Amygdala (tissue), 56 donors: ENCODE measurements around the gene SHC1.
A peak's percentile ranks its signal among the peaks of the same experiment; 100 is the strongest.
"Not testable (repeated sequence)": the region's sequence is repeated elsewhere in the genome, so short reads cannot be mapped to it uniquely, and the experiment has no call there.

Experiments
- DNase-seq, 56 donors: peaks; one replicate each; lab custom pipeline; 2025; lab: John Stamatoyannopoulos, UW

The SHC1 gene

GRCh38 chr1:154998201-154998780 lies 27.7 kb upstream of the SHC1 start:
- DNase-seq: no peak

DNA sequence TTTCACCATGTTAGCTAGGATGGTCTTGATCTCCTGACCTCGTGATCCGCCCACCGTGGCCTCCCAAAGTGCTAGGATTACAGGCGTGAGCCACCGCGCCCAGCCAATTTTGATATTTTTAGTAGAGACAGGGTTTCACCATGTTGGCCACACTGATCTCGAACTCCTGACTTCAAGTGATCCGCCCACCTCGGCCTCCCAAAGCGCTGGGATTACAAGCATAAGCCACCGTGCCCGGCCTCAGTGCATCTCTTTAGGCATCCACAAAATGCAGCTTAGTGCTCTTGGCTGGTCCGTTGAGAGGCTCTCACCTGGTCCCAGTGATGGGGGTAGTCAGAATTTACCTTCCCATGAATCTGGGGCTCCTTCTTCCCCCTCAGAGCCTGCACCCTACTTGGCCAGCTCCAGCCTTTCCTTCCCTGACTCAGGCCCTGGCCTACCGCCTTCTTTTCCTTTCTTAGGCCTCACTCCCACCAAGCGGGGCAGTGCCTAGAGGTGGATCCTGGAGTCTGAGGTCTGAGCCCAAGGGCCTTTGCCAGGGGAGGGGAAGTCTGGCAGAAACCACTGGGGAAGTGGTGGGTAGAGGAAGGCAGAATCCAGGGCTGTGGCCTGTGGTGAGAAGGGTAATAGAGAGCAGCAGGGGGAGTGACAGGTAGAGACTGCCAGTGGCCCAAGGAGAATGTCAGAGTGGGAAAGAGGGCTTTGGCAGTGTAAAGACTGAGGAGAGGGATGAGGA lies 26.6 kb upstream of the SHC1 start:
- no peak for DNase-seq

- peak in 7 of 56 donors; percentile 10 to 44 (median 22) for DNase-seq
These were observed 24.9 kb upstream of the SHC1 start for GRCh38 chr1:154995301-154995983.

DNA sequence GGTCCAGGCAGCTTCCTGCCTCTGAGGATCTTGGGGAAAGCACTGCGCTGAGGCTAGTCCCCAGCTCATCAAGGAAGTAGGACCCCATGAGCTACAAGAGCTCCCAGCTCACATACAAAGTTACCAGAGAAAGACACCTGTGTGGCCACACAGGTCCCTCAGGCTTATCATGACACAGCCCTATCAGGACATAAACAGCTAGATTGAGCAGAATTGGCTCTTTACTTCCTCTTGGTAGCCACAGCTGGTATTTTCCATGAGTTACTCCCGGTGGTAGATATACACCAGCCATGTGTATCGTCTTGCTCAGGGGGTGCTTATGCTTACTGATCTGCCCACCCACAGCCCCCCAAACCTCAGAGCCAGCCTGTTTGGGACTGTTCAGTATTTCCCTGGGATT lies 24.0 kb upstream of the SHC1 start:
- DNase-seq: no peak

DNA sequence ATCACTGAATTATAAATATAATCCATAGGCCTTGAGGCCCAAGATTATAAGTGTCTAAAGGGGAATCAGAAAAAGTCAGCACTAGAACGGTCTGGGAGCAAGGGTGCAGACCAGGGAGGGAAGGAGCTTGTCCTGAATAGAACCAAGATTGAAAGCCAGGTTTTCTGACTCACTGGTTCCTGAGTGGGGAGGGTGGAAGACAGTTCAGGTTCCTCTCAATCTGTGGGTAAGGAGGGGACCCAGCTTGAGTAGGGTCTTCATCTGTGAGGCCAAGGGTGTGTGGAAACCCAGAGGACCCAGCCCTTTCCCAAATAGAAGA lies 23.7 kb upstream of the SHC1 start:
- no peak for DNase-seq

- no peak for DNase-seq
These were observed 23.2 kb upstream of the SHC1 start, which contains the start of gene LENEP for GRCh38 chr1:154993572-154994268. TSS of gene LENEP (plus strand) at chr1:154993586. CDS start at chr1:154993608, 22 bp downstream.

DNA sequence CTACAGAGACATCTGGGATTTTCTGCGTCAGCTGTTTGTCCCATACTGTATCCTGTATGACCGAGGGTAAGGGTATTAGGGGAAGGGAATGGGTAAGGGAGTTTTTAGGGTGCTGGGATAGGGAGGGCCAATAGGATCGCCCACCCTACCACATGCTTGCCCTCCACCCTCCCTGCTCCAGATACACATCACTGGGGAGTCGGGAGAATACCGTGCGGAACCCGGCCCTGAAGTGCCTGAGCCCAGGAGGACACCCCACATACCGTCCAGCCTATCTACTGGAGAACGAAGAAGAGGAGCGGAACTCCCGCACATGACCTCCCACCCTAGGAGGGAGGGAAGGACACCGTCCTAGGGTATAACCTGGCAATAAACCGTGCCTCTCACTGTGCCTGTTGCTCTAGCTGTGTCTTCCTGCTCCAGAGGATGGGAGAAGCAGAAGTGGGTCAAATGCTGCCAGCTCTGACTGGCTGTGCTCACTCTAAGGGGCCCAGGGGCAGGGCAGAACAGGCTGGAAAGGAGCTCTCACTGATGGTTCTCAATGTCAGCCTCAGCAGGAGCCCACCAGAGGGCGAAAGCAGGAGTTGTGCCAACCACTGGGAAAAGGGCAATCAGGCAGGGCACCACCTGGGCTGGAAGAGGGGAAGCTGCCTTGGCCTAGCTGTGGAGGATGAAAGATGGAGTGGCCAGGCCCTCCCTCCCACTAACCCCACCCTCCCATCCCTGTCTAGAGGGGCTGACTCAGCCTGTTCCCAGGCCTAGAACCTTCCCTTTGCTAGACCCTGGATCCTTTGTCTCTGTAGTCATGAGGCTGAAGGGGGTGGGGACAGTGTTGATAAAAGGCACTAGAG lies 22.4 kb upstream of the SHC1 start:
- no peak for DNase-seq

- no peak for DNase-seq
These were observed 19.7 kb upstream of the SHC1 start for GRCh38 chr1:154990276-154990675.

DNA sequence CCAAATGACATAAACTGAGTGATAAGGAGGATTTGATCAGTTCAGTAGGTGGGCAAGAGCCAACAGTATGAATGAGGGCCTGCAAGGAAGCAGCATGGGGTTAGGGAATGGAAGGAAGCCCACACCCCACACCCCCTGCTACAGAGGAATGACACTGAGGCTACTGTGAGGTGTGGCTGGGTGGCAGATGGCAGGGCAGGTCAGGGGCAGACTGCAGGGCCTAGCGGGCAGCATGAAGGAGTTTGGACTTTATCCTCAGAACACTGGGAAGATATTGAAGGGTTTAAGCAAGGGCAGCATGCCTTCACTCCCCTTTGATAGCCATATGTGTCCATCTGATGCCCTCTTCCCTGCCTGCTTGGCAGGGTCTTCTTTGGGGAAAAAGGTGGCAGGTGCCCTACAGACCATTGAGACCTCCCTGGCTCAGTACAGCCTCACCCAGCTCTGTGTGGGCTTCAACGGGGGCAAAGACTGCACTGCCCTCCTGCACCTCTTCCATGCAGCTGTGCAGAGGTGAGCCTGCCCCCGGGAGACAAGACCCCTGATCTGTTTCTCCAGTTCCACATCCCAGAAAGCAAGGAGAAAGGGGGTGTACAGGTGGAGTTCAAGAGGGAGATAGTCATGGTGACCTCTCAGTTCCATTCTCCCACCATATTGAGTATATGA lies 18.8 kb upstream of the SHC1 start:
- no peak for DNase-seq

- no peak for DNase-seq
These were observed 17.8 kb upstream of the SHC1 start for GRCh38 chr1:154988058-154988954.

- no peak for DNase-seq
These were observed 16.8 kb upstream of the SHC1 start for GRCh38 chr1:154987326-154987725.

DNA sequence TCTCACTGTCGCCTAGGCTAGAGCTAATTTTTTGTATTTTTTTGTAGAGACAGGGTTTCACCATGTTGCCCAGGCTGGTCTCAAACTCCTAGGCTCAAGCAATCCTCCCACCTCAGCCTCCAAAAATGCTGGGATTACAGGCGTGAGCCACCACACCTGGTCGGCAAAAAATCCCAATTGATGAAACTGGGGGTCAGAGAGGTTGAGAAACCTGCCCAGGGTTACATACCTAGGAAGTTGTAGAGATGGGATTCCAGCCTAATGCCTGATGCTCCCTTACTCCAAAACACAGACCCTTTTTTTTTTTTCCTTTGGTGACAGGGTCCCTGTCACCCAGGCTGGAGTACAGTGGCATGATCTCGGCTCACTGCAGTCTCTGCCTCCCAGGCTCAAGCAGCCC lies 16.2 kb upstream of the SHC1 start:
- not testable (repeated sequence) for DNase-seq

GRCh38 chr1:154983776-154984466 lies 13.4 kb upstream of the SHC1 start:
- no peak for DNase-seq

- DNase-seq: peak; percentile 50 to 99 (median 94)
These were observed 12.5 kb upstream of the SHC1 start, which contains the start of gene FLAD1 for GRCh38 chr1:154982897-154983648. TSS of gene FLAD1 (plus strand) at chr1:154983344. CDS start at chr1:154983695, 351 bp downstream.

DNA sequence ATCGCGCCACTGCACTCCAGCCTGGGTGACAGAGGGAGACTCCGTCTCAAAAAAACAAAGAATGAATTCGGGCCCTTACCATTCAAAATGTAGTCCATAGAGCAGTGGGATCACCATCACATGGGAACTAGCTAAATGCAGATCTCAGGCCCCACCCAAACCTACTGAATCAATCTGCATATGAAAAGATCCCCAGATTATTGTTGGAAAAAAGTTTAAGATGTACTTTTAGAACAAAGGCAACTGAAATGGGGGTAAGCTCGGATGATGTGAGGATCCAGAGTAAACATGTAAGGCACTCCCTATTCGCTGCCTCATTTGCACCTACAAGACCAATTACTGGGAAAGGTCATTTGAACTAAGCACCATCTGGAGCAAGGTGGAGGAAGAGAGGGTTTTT lies 11.8 kb upstream of the SHC1 start:
- DNase-seq: no peak

DNA sequence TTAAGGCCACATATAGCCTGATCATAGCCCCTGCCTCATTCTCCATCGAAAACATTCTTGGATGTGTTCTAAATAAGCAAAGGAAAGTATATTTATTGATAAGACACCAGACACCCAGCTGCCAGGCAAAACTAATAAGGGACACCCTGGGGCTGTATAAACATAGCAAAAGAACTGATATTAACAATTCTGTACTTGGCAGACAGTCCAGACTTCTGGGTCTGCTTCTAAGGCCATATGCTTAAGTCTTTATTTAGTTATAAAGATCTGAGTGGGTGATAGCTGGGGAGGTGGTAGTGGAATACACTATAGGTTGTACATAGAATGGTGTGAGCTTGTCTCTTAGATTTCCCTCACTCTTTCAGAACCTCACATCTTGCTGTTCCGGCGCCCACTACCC lies 7.8 kb upstream of the SHC1 start:
- DNase-seq: no peak

DNA sequence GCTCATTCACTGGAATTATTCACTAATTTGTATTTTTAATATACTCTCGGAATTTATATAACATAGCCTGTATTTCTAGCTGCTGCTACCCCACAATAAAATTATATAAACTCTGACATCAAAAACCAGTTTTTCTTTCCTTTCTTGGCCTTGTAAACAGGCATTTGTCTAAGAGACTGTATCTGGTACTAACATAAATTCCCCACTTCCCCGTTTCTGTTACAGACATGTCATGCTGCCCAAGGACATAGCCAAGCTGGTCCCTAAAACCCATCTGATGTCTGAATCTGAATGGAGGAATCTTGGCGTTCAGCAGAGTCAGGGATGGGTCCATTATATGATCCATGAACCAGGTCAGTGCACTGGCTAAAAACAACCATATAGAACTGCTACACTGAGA lies 7.2 kb upstream of the SHC1 start:
- DNase-seq: not testable (repeated sequence)
